PC-3 (cell line): ENCODE measurements around the gene TMPRSS2. TPM values are rescaled to one million over a fixed set of nuclear protein-coding genes. Genes with fewer than 3 reads are reported as not detected.

Experiments used
- ATAC-seq: fragments of 200-7000 bp; cut with Tn5 transposase; 2 replicates; pipeline ENCODE4 v1.9.1; 2020; ENCODE audit warnings: mild to moderate bottlenecking, moderate library complexity
- BruUV-seq: library from RNA; stranded (reverse); fragments of 400-500 nt; replicated peaks from 2 replicates; lab custom pipeline; 2021; lab: Mats Ljungman, UMichigan
- CTCF ChIA-PET: fragments of 300-600 bp; sonication (Branson Sonifier 250); formaldehyde crosslinking; loops from one replicate; lab custom pipeline; 2022; ENCODE audit warnings: antibody characterized with exemption; lab: Charles Lee
- POLR2A ChIA-PET: fragments of 300-600 bp; sonication (Branson Sonifier 250); formaldehyde crosslinking; loops from one replicate; lab custom pipeline; 2022; ENCODE audit warnings: antibody characterized with exemption; ENCODE audit not compliant: unreplicated experiment; lab: Charles Lee
- DNase-seq: peaks from one replicate; pipeline ENCODE4 v3.0.0-alpha.2; 2015
- H2AFZ ChIP-seq: fragments of 300-600 bp; sonication (generic); 2 replicates; pipeline ENCODE4 v1.6.0; 2016; ENCODE audit warnings: antibody characterized with exemption, low read length
- H3F3A ChIP-seq: fragments of 300-600 bp; sonication (generic); one replicate; pipeline ENCODE4 v1.6.0; 2017; ENCODE audit warnings: antibody characterized with exemption, low read length, control low read depth, mild to moderate bottlenecking; ENCODE audit not compliant: unreplicated experiment
- H3K27ac ChIP-seq: fragments of 300-600 bp; sonication (generic); 2 replicates; pipeline ENCODE4 v1.5.1; 2016; ENCODE audit warnings: mild to moderate bottlenecking, low read length
- H3K27me3 ChIP-seq: fragments of 300-600 bp; sonication (generic); 2 replicates; pipeline ENCODE4 v1.6.1; 2016; ENCODE audit warnings: low read length, mixed read lengths
- H3K36me3 ChIP-seq: fragments of 300-600 bp; sonication (generic); 2 replicates; pipeline ENCODE4 v1.6.1; 2016; ENCODE audit warnings: low read depth, mixed run types, low read length, mixed read lengths
- H3K4me1 ChIP-seq: fragments of 300-600 bp; sonication (generic); 2 replicates; pipeline ENCODE4 v1.5.1; 2016; ENCODE audit warnings: low read length; ENCODE audit not compliant: insufficient read depth
- H3K4me2 ChIP-seq: fragments of 300-600 bp; sonication (generic); 2 replicates; pipeline ENCODE4 v1.6.0; 2016; ENCODE audit warnings: low read length
- H3K4me3 ChIP-seq: fragments of 300-600 bp; sonication (generic); 2 replicates; pipeline ENCODE4 v1.5.1; 2016; ENCODE audit warnings: mild to moderate bottlenecking, low read length, mixed read lengths
- H3K79me2 ChIP-seq: fragments of 300-600 bp; sonication (generic); 2 replicates; pipeline ENCODE4 v1.6.1; 2017; ENCODE audit warnings: low read length, mixed read lengths
- H3K9ac ChIP-seq: fragments of 300-600 bp; sonication (generic); 2 replicates; pipeline ENCODE4 v1.6.0; 2016; ENCODE audit warnings: mild to moderate bottlenecking, low read length
- H3K9me2 ChIP-seq: fragments of 300-600 bp; sonication (generic); replicated peaks from 2 replicates; pipeline ENCODE4 v1.6.1; 2016; ENCODE audit warnings: mixed run types, low read length, mixed read lengths
- H3K9me3 ChIP-seq: fragments of 300-600 bp; sonication (generic); 2 replicates; pipeline ENCODE4 v1.6.1; 2016; ENCODE audit warnings: low read length, mixed read lengths
- H4K20me1 ChIP-seq: fragments of 300-600 bp; sonication (generic); 2 replicates; pipeline ENCODE4 v1.6.1; 2016; ENCODE audit warnings: low read length, mixed read lengths
- EZH2 ChIP-seq: fragments of 300-600 bp; sonication (generic); IDR thresholded peaks from one replicate; pipeline ENCODE4 v1.6.1; 2017; ENCODE audit warnings: antibody characterized with exemption, mild to moderate bottlenecking, low read length; ENCODE audit not compliant: unreplicated experiment
- EZH2phosphoT487 ChIP-seq: fragments of 300-600 bp; sonication (generic); IDR thresholded peaks from 2 replicates; pipeline ENCODE4 v1.6.1; 2018; ENCODE audit warnings: mild to moderate bottlenecking, antibody characterized with exemption, low read length, borderline replicate concordance
- intact Hi-C: fragments of 100-400 bp; cut with micrococcal nuclease; formaldehyde crosslinking; loops from 2 replicates; pipeline ENCODE4 v1.9.0; 2023
- total RNA-seq: library from RNA; depleted of rRNA; stranded (reverse); fragments of >200 nt; gene quantifications from 2 replicates; pipeline ENCODE4 v1.2.3, GENCODE V29; 2014
- TF ChIP-seq, protein P1 (sequence below): fragments of 300-600 bp; sonication (generic); conservative IDR thresholded peaks from 2 replicates; pipeline ENCODE4 v1.5.1; 2017; ENCODE audit warnings: antibody characterized with exemption, low read depth, mild to moderate bottlenecking, low read length

The TMPRSS2 gene
- total RNA-seq, 1 experiment from 2014 or later: 15.8 TPM

DNA sequence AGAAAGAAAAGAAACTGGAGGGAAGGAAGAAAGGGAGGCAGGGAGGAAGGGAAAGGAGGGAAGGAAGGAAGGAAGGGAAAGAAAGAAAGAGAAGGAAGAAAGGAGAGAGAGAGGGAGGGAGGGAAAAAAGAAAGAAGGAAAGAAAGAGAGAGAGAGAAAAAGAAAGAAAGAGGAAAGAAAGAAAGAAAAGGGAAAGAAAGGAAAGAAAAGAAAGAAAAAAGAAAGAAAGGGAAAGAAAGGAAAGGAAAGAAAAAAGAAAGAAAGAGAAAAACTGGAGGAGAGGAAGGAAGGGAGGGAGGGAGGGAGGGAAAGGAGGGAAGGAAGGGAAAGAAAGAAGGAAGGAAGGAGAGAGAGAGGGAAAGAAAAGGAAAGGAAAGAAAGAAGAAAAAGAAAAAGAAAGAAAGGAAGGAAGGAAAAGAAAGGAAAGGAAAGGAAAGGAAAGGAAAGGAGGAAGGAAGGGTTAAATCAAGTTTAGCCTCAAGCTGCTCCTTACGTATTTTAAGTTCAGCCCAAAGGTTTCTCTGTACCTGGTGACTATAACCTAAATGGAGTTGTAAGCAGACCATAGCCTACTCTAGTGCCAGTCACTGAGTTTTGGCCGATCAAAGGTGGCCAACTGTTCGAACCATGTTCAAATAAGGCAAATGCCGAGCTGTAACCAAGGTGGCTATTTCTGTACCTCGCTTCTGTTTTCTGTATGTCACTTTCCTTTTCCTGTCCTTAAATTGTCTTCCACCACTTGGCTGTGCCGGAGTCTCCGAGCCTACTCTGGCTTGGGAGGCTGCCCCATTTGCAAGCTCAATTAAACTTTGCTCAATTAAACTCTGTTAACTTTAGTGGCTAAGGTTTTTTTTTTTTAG, 37.8 kb upstream of the TMPRSS2 start:
- DNase-seq (no peak), ATAC-seq (no peak)
- TF ChIP-seq EZH2: no peak
- TF ChIP-seq, protein P1, sequence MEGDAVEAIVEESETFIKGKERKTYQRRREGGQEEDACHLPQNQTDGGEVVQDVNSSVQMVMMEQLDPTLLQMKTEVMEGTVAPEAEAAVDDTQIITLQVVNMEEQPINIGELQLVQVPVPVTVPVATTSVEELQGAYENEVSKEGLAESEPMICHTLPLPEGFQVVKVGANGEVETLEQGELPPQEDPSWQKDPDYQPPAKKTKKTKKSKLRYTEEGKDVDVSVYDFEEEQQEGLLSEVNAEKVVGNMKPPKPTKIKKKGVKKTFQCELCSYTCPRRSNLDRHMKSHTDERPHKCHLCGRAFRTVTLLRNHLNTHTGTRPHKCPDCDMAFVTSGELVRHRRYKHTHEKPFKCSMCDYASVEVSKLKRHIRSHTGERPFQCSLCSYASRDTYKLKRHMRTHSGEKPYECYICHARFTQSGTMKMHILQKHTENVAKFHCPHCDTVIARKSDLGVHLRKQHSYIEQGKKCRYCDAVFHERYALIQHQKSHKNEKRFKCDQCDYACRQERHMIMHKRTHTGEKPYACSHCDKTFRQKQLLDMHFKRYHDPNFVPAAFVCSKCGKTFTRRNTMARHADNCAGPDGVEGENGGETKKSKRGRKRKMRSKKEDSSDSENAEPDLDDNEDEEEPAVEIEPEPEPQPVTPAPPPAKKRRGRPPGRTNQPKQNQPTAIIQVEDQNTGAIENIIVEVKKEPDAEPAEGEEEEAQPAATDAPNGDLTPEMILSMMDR: no peak
- TF ChIP-seq EZH2phosphoT487: no peak
- H3K27ac ChIP-seq: no peak overlapping the region
- no peaks in the 10 kb centered on the region for H3K9me3 ChIP-seq
- H3K27me3 ChIP-seq: no peaks in the 10 kb centered on the region
- no peaks in the 10 kb centered on the region for H4K20me1 ChIP-seq
- BruUV-seq: no TSS peak
- intact Hi-C loops: no loop called here
- H3K4me2 ChIP-seq: no peak overlapping the region
- H3K36me3 ChIP-seq: no peaks in the 10 kb centered on the region
- no peaks in the 10 kb centered on the region for H3F3A ChIP-seq
- no peak overlapping the region for H2AFZ ChIP-seq
- ChIA-PET CTCF (no interaction called here), POLR2A (interaction anchor here (0.7 kb wide), 1 partner anchor 190 kb away, joined by 3 read pairs; no protein-coding TSS in a partner anchor)
- H3K4me3 ChIP-seq: no peak overlapping the region
- H3K9me2 ChIP-seq: no peaks in the 10 kb centered on the region
- no peaks in the 10 kb centered on the region for H3K4me1 ChIP-seq
- no peak overlapping the region for H3K9ac ChIP-seq
- no peaks in the 10 kb centered on the region for H3K79me2 ChIP-seq

DNA sequence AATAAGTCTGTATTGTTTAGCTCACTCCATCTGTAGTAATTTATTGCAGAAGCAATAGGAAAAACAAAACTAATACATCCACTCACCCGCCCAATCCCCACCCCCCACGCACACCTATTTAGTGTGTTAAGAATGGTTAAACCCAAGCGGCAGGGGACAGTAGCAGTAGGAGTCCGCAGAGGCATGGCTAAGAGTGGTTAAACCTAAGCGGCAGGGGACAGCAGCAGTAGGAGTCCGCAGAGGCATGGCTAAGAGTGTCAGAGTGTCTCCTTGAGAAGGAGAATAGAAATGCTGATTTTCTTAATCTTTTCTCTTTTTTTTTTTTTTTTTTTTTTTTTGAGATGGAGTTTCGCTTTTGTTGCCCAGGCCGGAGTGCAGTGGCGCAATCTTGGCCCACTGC, 34.8 kb upstream of the TMPRSS2 start:
- TF ChIP-seq, protein P1: no peak
- no peak for TF ChIP-seq EZH2phosphoT487
- no peak for TF ChIP-seq EZH2
- Histone ChIP-seq H4K20me1 (no peaks in the 10 kb centered on the region), H3K4me1 (no peaks in the 10 kb centered on the region), H3K27me3 (no peaks in the 10 kb centered on the region), H3K36me3 (no peaks in the 10 kb centered on the region), H3K9ac (no peak overlapping the region), H3K4me3 (no peak overlapping the region), H2AFZ (no peak overlapping the region), H3K79me2 (no peaks in the 10 kb centered on the region), H3K27ac (no peak overlapping the region), H3K9me2 (no peaks in the 10 kb centered on the region), H3F3A (no peaks in the 10 kb centered on the region), H3K4me2 (no peak overlapping the region), H3K9me3 (no peaks in the 10 kb centered on the region)
- ChIA-PET POLR2A (no interaction called here), CTCF (no interaction called here)
- BruUV-seq: no TSS peak
- no peak for DNase-seq
- intact Hi-C loops: no loop called here
- no peak for ATAC-seq

DNA sequence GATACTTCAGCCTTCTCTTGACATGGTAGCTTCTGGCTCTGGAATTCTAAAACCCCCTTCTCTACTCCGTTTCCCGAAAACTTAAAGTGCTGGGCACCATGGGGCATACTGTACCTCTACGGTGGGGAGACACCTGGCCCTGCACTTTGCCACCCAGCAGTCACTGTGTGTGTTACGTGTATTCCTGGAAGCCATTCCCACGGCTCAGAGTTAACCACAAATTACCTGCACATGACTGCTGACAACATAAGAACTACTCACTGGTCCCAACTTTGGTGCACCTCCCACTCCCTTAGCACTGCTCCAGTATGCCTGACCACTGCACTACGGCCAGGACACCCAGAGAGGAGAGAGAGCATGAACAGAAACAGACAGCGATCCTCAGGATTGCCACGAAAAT, 29.4 kb upstream of the TMPRSS2 start:
- DNase-seq (no peak), ATAC-seq (no peak)
- Histone ChIP-seq H3K4me1 (peaks cover 15% of the 10 kb centered on the region), H3K9me2 (no peaks in the 10 kb centered on the region), H3K79me2 (no peaks in the 10 kb centered on the region), H3K9me3 (no peaks in the 10 kb centered on the region), H3K36me3 (no peaks in the 10 kb centered on the region), H3K4me3 (no peak overlapping the region), H2AFZ (no peak overlapping the region), H3F3A (no peaks in the 10 kb centered on the region), H3K27me3 (no peaks in the 10 kb centered on the region), H3K27ac (no peak overlapping the region), H3K4me2 (no peak overlapping the region), H3K9ac (no peak overlapping the region), H4K20me1 (no peaks in the 10 kb centered on the region)
- ChIA-PET CTCF (no interaction called here), POLR2A (no interaction called here)
- TF ChIP-seq, protein P1: no peak
- TF ChIP-seq EZH2 (no peak), EZH2phosphoT487 (no peak)
- no TSS peak for BruUV-seq
- intact Hi-C loops: loop anchor here (5.0 kb wide), 1 partner anchor 45 kb away; no protein-coding TSS in a partner anchor
